CD4-positive, alpha-beta T cell treated with Interferon gamma for 1 hour (primary cell): ENCODE data around the gene CLEC4M.
A peak's percentile ranks its signal among the peaks of the same experiment; 100 is the strongest.
"Not testable (repeated sequence)": the region's sequence is repeated elsewhere in the genome, so short reads cannot be mapped to it uniquely, and the experiment has no call there.

Experiments
- DNase-seq: peaks from one replicate; pipeline ENCODE4 v3.0.0-alpha.2; 2020

CLEC4M gene

GRCh38 chr19:7775761-7776160 is 12.7 kb downstream of the CLEC4M start:
- DNase-seq: no peak

GRCh38 chr19:7778081-7778480 is 15.0 kb downstream of the CLEC4M start:
- DNase-seq: no peak

DNA sequence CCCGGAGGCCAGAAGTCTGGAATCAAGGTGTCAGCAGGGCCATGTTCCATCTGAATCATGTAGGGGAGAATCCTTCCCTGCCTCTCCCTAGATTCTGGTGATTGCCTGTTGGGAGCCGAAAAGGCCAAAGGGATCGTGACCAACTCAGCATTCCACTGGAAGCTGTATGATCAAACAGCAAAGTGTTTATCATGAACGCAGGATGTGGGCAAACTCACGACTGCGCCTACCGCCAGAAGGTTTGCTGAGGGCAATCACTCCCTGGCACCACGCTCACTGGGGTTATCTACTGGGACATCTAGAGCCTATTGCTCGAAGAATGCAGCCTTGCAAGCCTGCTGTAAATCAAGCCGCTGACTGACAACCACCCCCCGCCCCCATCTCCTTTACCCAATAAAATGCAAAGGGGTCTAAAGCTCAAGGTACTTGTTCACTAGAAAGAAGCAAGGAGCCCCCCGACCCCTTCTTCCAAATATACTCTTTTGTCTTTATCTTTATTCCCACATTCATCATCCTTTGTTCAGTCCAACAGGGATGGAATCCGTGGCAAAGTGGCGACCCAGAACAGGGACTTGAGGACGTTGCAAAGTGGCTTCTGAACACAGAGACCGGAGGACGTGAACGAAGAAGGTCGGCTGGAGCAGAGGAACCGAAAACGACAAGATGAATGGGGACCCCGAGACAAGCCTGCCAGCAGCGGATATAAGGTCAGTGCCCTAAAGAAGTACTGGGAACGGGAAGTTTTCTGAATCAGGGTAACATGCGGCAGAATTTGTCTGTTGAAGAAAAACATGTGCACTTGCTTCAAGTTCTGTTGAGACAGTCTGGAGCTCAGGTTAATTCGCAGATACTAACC is 16.8 kb downstream of the CLEC4M start:
- no peak for DNase-seq

DNA sequence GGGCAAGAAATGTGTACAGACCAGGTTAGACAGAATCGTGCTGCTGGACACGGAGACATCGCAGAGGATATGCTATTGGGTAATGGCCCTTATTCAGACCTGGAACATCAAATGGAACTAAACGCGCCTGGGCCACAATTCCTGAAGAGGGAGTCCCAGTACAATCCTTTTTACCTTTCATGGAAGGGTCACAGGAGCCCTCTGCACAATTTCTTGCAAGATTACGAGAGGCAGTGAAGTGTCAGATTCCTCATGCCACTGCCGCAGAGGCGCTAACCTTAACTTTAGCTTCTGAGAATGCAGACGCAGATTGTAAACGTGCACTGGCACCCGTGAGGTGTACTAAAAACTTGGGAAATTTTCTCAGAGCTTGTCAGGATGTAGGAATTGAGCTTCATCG is 18.1 kb downstream of the CLEC4M start:
- no peak for DNase-seq

DNA sequence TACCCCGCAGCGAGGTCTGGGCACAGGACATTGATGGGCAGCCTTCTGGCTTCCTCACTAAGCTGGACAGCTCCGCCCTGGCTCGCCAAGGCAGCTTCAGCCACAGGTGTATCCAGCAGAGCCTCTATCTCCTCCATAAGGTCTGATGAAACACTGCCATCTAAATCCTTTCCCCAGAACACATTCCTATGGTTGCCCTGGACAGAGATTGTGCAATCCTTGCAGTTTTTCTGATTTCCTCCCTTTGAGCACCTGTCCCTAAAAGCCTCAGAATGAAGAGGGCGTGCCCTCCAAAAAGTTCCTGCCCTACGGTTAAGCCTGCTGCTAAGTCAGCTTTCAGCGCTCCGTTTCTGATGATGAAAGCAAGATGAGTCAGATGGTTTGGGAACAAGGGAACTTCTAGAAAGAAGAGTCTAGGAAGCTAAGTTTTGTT is 21.0 kb downstream of the CLEC4M start:
- peak; percentile 27 for DNase-seq

- DNase-seq: no peak
Measured at GRCh38 chr19:7784856-7785255, 21.8 kb downstream of the CLEC4M start.

DNA sequence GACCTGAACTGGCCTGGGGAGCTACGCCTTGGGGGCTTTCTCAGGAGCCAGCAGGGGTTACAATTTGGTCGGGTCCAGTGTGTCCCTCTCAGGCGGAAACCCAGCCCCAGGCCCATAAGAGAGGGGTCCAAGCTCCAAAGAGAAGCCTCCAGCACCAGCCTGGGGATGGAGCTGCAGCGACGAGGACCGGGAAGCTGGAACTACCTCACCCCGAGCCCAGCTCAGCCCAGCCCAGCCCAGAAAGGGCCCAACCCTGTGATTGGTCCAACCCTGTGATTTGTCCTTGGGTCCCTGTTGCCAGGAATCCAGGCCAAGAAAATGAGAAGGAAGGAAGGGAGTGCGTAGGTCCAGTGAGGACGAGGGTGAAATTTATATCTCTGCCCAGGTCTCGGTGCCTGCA is 24.1 kb downstream of the CLEC4M start:
- DNase-seq: no peak

DNA sequence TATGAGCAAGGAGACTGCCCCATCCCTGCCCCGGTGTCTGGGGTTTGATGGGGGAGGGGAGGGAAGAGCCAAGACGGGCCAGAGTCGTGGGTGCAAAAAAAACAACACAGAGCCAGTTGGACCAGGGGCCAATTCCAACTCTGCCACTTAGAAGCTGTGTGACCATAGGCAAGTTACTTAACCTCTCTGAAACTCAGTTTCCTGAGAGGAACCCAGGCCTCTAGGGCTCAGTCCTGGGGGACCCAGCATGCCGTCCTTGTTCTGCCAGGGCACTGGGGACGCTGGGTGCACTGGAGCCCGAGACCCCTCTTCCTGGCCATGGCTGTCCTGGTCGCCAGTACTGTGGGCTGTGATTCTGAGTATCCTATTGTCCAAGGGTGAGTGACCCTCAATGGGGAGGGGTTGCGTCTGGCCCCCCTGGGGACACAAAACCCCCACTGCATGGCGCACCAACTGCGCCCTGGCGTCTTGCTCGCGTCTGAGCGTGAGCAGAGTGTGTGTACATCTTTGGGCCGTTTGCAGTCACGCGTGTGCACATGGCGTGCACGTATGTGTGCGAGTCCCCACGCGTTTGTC is 24.6 kb downstream of the CLEC4M start:
- no peak for DNase-seq

GRCh38 chr19:7788178-7788932 is 25.3 kb downstream of the CLEC4M start:
- no peak for DNase-seq

DNA sequence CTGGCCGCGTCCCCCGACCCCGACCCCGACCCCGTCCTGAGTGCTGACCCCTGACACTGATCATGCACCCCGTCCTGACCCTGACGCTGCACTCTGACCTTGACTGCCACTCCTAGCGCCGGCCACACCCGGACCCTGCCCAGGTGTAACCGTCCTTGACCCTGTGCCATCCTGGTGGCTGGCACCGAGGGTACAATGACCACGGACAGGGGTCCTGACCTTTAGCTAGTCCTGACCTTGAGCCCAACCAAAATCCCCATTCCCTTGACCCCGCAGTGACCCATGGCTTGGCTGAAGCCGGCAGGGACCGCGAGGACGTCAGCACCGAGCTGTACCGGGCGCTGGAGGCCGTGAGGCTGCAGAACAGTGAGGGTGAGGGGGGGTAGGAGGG is 25.9 kb downstream of the CLEC4M start:
- no peak for DNase-seq

DNA sequence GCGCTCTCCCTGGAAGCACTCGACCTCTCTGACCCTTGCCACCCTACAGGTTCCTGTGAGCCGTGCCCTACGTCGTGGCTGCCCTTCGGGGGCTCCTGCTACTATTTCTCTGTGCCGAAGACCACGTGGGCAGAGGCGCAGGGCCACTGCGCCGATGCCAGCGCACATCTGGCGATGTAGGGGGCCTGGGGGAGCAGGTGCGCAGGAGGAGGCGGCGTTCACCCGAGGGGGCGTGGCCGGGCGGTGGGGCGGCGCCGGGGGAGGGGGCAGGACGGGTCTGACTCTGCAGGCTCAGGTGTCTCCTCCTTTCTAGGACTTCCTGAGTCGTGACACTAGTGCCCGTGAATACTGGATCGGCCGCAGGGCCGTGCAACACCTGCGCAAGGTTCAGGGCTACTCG is 26.4 kb downstream of the CLEC4M start:
- DNase-seq: peak; percentile 62

DNA sequence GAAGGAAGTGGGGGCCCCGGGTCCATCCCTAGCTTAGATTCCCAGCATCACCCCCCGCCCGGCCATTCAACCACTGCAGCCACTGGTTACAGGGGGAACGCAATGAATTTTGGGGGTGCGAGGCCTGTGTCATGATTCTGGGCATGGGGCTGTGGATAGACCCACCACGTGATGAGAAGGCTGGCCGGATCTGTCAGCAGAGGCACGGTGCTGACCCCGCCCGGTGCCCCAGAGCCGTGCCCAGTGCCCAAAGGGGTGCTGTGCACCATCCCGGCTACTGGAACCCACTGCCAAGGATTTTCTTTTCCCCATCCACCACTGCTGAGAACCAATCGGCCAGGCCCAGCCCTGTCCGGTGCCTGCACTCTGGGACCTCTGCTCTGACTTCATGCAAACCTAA is 27.4 kb downstream of the CLEC4M start:
- DNase-seq: no peak

- no peak for DNase-seq
Measured at GRCh38 chr19:7792281-7792680, 29.2 kb downstream of the CLEC4M start.

- DNase-seq: not testable (repeated sequence)
Measured at GRCh38 chr19:7792701-7793100, 29.7 kb downstream of the CLEC4M start.

DNA sequence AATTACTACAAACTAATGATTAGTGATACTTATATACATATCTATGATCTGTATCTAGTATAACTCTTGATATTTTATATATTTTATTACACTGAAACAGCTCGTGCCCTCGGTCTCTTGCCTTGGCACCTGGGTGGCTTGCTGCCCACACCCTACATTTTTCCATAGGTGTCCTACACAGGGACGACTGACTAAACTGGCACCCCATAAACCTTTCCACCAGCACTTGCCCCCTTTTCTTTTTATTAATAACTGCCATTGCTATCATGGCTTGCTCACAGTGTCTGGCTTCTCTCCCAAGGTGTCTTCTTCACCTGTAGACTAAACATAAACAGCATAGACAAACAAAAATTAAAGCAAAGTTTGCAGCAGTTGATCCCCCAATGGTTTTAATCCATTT is 30.4 kb downstream of the CLEC4M start:
- no peak for DNase-seq

GRCh38 chr19:7795555-7796161 is 32.6 kb downstream of the CLEC4M start:
- DNase-seq: no peak

DNA sequence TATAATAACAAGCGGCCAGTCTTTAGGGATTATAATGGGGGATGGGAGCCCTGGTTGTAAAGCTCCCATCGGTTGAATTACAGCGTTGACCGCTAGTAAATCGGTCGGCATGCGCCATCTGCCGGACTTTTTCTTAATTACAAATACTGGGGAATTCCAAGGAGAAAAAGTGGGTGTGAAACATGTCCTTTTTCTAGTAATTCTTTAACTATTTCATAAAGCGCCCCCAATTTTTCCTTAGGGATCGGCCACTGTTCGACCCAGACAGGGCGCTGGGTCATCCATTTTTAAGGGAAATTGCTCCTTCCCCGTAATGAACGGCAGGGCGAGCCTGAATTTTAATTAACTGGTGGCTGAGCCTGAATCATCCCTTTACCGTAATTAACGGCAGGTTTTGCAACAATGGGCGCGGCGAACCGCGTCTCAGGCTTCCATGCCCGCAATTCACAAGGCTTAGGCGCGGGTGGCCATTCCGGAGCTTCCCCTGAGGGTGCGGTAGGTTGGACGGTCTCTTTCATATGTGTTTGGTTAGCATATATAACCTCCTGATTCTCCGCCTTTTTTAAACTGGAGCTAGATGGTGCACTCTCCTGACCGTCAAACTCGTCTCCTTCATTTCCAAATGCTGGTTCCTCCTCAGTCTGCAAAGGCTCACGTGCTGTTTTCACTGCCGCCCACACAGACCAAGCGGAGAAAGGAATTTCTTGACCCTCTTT is 36.8 kb downstream of the CLEC4M start:
- DNase-seq: peak; percentile 43

DNA sequence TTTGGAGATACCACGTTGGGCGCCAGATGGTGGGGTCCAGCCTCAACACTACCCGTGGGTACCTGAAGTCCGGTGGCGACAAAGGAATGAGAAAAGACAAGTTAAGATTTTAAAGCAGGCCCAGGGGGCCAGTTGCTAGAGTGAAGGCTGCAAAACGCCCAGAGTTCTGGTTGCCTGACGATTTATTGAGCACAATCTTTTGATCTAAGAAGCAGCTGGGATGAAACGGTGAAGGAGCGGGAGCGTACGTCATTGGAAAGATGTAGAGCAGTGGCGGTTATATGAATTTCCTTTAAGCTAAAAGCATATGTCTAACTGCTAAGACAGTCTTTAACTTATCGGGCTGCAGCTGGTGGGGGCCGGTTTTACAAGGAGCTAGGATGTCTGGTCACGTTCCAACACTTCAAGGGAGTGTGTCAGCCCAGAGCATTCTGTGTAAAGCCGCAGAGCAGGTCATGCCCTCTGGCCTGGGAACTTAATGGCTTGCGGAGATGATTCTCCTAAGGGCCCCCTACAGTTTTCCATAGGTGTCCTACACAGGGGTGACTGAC is 38.1 kb downstream of the CLEC4M start:
- no peak for DNase-seq

DNA sequence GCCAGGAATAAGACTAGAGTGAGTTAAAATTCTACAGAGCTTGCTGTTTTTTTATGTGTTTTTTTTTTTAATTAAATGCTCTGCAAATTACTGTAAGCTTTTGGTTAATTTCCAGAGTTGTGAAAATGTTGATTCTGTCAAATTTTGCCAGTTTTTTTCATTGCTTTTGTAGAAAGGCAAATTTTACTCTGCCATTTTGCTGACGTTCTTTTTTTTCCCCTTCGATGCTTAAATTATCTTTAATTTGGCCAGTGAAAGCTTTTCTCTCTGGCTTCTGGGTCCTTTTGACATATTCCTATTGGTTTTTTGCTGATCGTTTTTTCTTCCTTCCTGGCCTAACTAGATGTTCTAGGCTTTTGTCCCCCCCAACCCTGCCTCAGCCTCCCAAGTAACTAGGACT is 43.2 kb downstream of the CLEC4M start:
- no peak for DNase-seq

DNA sequence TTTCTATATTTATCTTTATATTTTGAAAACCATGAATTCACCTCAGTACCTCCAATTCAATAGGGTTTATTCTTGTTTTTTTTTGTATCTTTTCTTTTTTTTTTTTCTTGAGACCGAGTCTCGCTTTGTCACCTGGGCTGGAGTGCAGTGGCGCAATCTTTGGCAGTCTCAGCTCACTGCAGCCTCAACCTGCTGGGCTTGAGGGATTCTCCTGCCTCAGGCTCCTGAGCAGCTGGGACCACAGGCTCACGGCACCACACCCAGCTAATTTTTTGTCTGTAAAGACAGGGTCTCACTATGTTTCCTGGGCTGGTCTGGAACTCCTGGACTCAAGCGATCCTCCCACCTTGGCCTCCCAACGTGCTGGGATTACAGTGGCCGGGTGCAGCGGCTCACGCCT is 43.8 kb downstream of the CLEC4M start:
- DNase-seq: no peak

- no peak for DNase-seq
Measured at GRCh38 chr19:7808108-7808507, 45.1 kb downstream of the CLEC4M start.

- no peak for DNase-seq
Measured at GRCh38 chr19:7811989-7812388, 48.9 kb downstream of the CLEC4M start.

DNA sequence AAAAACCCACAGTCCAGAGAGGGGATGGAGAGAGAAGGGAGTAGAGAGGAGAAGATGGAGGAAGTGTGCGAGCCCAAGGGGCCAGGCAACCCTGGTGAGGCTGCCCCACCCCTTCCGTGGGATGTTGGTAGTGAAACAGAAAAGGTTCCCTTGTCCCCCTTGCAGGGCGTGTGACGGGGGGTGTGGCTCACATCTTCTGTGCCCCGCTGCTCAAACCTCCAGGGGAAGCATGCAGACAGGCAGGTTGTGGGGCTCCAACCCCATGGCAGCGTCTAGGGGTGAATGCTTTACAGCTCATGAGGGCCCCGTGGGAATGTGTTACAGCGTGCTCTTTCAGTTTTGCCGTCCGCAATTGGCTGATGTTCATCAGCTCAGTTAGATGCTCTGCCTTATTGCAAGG is 52.3 kb downstream of the CLEC4M start:
- DNase-seq: peak; percentile 52
